ENCODE data around the gene BMP6.

DNA sequence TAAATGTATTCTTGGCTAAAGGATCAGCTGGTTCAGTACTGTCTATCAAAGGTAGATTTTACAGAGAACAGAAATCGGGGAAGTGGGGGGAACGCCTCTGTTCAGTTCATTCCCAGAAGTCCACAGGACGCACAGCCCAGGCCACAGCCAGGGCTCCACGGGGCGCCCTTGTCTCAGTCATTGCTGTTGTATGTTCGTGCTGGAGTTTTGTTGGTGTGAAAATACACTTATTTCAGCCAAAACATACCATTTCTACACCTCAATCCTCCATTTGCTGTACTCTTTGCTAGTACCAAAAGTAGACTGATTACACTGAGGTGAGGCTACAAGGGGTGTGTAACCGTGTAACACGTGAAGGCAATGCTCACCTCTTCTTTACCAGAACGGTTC, 154.8 kb downstream of the BMP6 start:
- TF ChIP-seq CTCF (IDR thresholded peaks at IDR 0.05) (no peak), POLR2A (IDR thresholded peaks at IDR 0.05) (no peak)

All from heart left ventricle (tissue), 13 donors.